ENCODE results near the gene UBA5.

The UBA5 gene

GRCh38 chr3:132659365-132660051 lies 621 bp upstream of the UBA5 start, which contains the start of gene ACAD11:
TSS of gene ACAD11 (minus strand) at chr3:132659809. CDS start at chr3:132659751, 58 bp downstream.
- H2BK120ac ChIP-seq (ENCODE audit: low read depth, low read length) = peak within 1 kb of the TSS; percentile 80
- H3K27ac ChIP-seq (ENCODE audit: low read length, poor library complexity, severe bottlenecking) = peak within 1 kb of the TSS; percentile 73
- no peaks in the 10 kb centered on the region for H3K4me1 ChIP-seq (ENCODE audit: control insufficient read depth, insufficient read depth, low read depth, low read length)
- H3K36me3 ChIP-seq (ENCODE audit: control insufficient read depth in 1 of 2, insufficient read depth in 2 of 2, low read depth in 1 of 2, low read length in 2 of 2) = no peaks in the 10 kb centered on the region
- H2AFZ ChIP-seq (ENCODE audit: low read depth, low read length) = peak within 1 kb of the TSS; percentile 100
- peak within 1 kb of the TSS; percentile 60 for H2BK5ac ChIP-seq (ENCODE audit: low read depth, low read length, poor library complexity, severe bottlenecking)
- H2BK12ac ChIP-seq (ENCODE audit: low read length in 2 of 2) = peak within 1 kb of the TSS in 1 of 2 experiments; percentile 78
- H3K9ac ChIP-seq (ENCODE audit: low read length) = peak within 1 kb of the TSS; percentile 96
- peak within 1 kb of the TSS in 1 of 2 experiments; percentile 100 for H3K23ac ChIP-seq (ENCODE audit: low read length in 2 of 2)
- H3K4me2 ChIP-seq (ENCODE audit: low read length, poor library complexity, severe bottlenecking) = peak within 1 kb of the TSS; percentile 60
- H3K9me3 ChIP-seq (ENCODE audit: control insufficient read depth, low read length) = no peaks in the 10 kb centered on the region
- DNase-seq = peak; percentile 90
- H2AK5ac ChIP-seq (ENCODE audit: low read length, severe bottlenecking) = no peak within 1 kb of the TSS
- peak within 1 kb of the TSS; percentile 89 for H4K8ac ChIP-seq (ENCODE audit: low read length)
- peak within 1 kb of the TSS; percentile 94 to 96 for H3K4me3 ChIP-seq (ENCODE audit: insufficient read depth in 1 of 2, low read depth in 1 of 2, low read length in 2 of 2)
- H3K4ac ChIP-seq (ENCODE audit: low read depth in 1 of 2, low read length in 2 of 2) = peak within 1 kb of the TSS; percentile 91 to 100
- H3K18ac ChIP-seq (ENCODE audit: low read depth in 1 of 2, low read length in 2 of 2) = peak within 1 kb of the TSS; percentile 81 to 100
- H3K27me3 ChIP-seq (ENCODE audit: control insufficient read depth in 1 of 2, insufficient read depth in 1 of 2, low read length in 2 of 2) = no peaks in the 10 kb centered on the region
- peak within 1 kb of the TSS; percentile 94 for H4K91ac ChIP-seq (ENCODE audit: low read length)
- peak within 1 kb of the TSS in 1 of 2 experiments; percentile 94 for H3K14ac ChIP-seq (ENCODE audit: low read length in 2 of 2)
- H2BK15ac ChIP-seq (ENCODE audit: low read depth, poor library complexity, severe bottlenecking) = peak within 1 kb of the TSS; percentile 76
- 3% methylated on average over 34 of the region's 34 CpGs for WGBS
- peaks cover 6% of the 10 kb centered on the region for H3K79me1 ChIP-seq (replicated peaks; ENCODE audit: low read length, poor library complexity, severe bottlenecking)

- 0% methylated on average over 3 of the region's 5 CpGs for WGBS
Measured at GRCh38 chr3:132660811-132661070, 612 bp downstream of the UBA5 start.

GRCh38 chr3:132661101-132661500 lies 972 bp downstream of the UBA5 start:
- Histone ChIP-seq H3K36me3 (ENCODE audit: control insufficient read depth in 1 of 2, insufficient read depth in 2 of 2, low read depth in 1 of 2, low read length in 2 of 2) (peaks cover 0 to 2% of the 10 kb centered on the region in 2 experiments), H3K4me2 (ENCODE audit: low read length, poor library complexity, severe bottlenecking) (peak overlapping the region; percentile 60), H3K23ac (ENCODE audit: low read length in 2 of 2) (no peak overlapping the region), H2BK5ac (ENCODE audit: low read depth, low read length, poor library complexity, severe bottlenecking) (no peak overlapping the region), H3K27me3 (ENCODE audit: control insufficient read depth in 1 of 2, insufficient read depth in 1 of 2, low read length in 2 of 2) (no peaks in the 10 kb centered on the region), H2BK12ac (ENCODE audit: low read length in 2 of 2) (no peak overlapping the region), H3K27ac (ENCODE audit: low read length, poor library complexity, severe bottlenecking) (no peak overlapping the region), H3K79me1 (replicated peaks; ENCODE audit: low read length, poor library complexity, severe bottlenecking) (peaks cover 5% of the 10 kb centered on the region), H2AK5ac (ENCODE audit: low read length, severe bottlenecking) (no peak overlapping the region), H3K9me3 (ENCODE audit: control insufficient read depth, low read length) (no peaks in the 10 kb centered on the region), H3K4me3 (ENCODE audit: insufficient read depth in 1 of 2, low read depth in 1 of 2, low read length in 2 of 2) (peak overlapping the region; percentile 94 to 96), H2BK15ac (ENCODE audit: low read depth, poor library complexity, severe bottlenecking) (no peak overlapping the region), H3K18ac (ENCODE audit: low read depth in 1 of 2, low read length in 2 of 2) (no peak overlapping the region), H3K14ac (ENCODE audit: low read length in 2 of 2) (no peak overlapping the region), H3K4me1 (ENCODE audit: control insufficient read depth, insufficient read depth, low read depth, low read length) (no peaks in the 10 kb centered on the region), H4K8ac (ENCODE audit: low read length) (no peak overlapping the region), H2BK120ac (ENCODE audit: low read depth, low read length) (no peak overlapping the region), H2AFZ (ENCODE audit: low read depth, low read length) (no peak overlapping the region), H4K91ac (ENCODE audit: low read length) (no peak overlapping the region), H3K9ac (ENCODE audit: low read length) (peak overlapping the region; percentile 96), H3K4ac (ENCODE audit: low read depth in 1 of 2, low read length in 2 of 2) (no peak overlapping the region)
- DNase-seq = no peak
- 40% methylated on average over 1 of the region's 8 CpGs for WGBS

More at GRCh38 chr3:132660811-132661070, 612 bp downstream of the UBA5 start:
- Histone ChIP-seq H2AK5ac (ENCODE audit: low read length, severe bottlenecking) (no peak overlapping the region), H3K27ac (ENCODE audit: low read length, poor library complexity, severe bottlenecking) (peak overlapping the region; percentile 10), H3K4me2 (ENCODE audit: low read length, poor library complexity, severe bottlenecking) (peak overlapping the region; percentile 60), H3K79me1 (replicated peaks; ENCODE audit: low read length, poor library complexity, severe bottlenecking) (peaks cover 5% of the 10 kb centered on the region), H2BK12ac (ENCODE audit: low read length in 2 of 2) (peak overlapping the region in 1 of 2 experiments; percentile 42), H3K9ac (ENCODE audit: low read length) (peak overlapping the region; percentile 96), H4K8ac (ENCODE audit: low read length) (peak overlapping the region; percentile 89), H2AFZ (ENCODE audit: low read depth, low read length) (peak overlapping the region; percentile 100), H2BK15ac (ENCODE audit: low read depth, poor library complexity, severe bottlenecking) (no peak overlapping the region), H2BK5ac (ENCODE audit: low read depth, low read length, poor library complexity, severe bottlenecking) (no peak overlapping the region), H3K14ac (ENCODE audit: low read length in 2 of 2) (no peak overlapping the region), H2BK120ac (ENCODE audit: low read depth, low read length) (no peak overlapping the region), H3K4me3 (ENCODE audit: insufficient read depth in 1 of 2, low read depth in 1 of 2, low read length in 2 of 2) (peak overlapping the region; percentile 94 to 96), H3K9me3 (ENCODE audit: control insufficient read depth, low read length) (no peaks in the 10 kb centered on the region), H3K23ac (ENCODE audit: low read length in 2 of 2) (peak overlapping the region in 1 of 2 experiments; percentile 100), H4K91ac (ENCODE audit: low read length) (no peak overlapping the region), H3K27me3 (ENCODE audit: control insufficient read depth in 1 of 2, insufficient read depth in 1 of 2, low read length in 2 of 2) (no peaks in the 10 kb centered on the region), H3K18ac (ENCODE audit: low read depth in 1 of 2, low read length in 2 of 2) (peak overlapping the region in 1 of 2 experiments; percentile 100), H3K36me3 (ENCODE audit: control insufficient read depth in 1 of 2, insufficient read depth in 2 of 2, low read depth in 1 of 2, low read length in 2 of 2) (peaks cover 0 to 2% of the 10 kb centered on the region in 2 experiments), H3K4ac (ENCODE audit: low read depth in 1 of 2, low read length in 2 of 2) (peak overlapping the region; percentile 10 to 100), H3K4me1 (ENCODE audit: control insufficient read depth, insufficient read depth, low read depth, low read length) (no peaks in the 10 kb centered on the region)
- peak; percentile 58 for DNase-seq

DNA sequence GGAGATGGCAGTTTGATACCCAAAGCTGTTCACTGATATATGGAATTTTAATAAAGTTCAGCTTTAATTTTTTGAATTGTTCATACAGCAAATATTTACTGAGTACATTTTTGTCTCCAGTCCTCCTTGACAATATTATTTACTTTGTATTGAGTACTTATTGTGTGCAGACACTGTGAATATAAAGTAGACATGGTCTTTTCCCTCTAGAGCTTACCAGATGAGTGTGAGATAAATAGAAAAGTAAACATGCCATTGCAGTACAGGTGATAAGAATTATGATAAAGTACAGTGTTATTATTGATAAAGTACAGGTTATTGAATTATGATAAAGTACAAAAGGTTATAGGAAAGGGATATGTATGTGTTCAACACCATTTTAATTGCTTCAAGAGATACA lies 2.1 kb downstream of the UBA5 start:
- H3K14ac ChIP-seq (ENCODE audit: low read length in 2 of 2) = no peak overlapping the region
- no peak overlapping the region for H4K91ac ChIP-seq (ENCODE audit: low read length)
- H3K9ac ChIP-seq (ENCODE audit: low read length) = peak overlapping the region; percentile 96
- peaks cover 0 to 13% of the 10 kb centered on the region in 2 experiments for H3K36me3 ChIP-seq (ENCODE audit: control insufficient read depth in 1 of 2, insufficient read depth in 2 of 2, low read depth in 1 of 2, low read length in 2 of 2)
- no peaks in the 10 kb centered on the region for H3K9me3 ChIP-seq (ENCODE audit: control insufficient read depth, low read length)
- peaks cover 6% of the 10 kb centered on the region for H3K79me1 ChIP-seq (replicated peaks; ENCODE audit: low read length, poor library complexity, severe bottlenecking)
- DNase-seq = no peak
- H3K4ac ChIP-seq (ENCODE audit: low read depth in 1 of 2, low read length in 2 of 2) = no peak overlapping the region
- H2BK12ac ChIP-seq (ENCODE audit: low read length in 2 of 2) = no peak overlapping the region
- H2AK5ac ChIP-seq (ENCODE audit: low read length, severe bottlenecking) = no peak overlapping the region
- H3K27ac ChIP-seq (ENCODE audit: low read length, poor library complexity, severe bottlenecking) = no peak overlapping the region
- no peak overlapping the region for H3K18ac ChIP-seq (ENCODE audit: low read depth in 1 of 2, low read length in 2 of 2)
- no peak overlapping the region for H2AFZ ChIP-seq (ENCODE audit: low read depth, low read length)
- H2BK15ac ChIP-seq (ENCODE audit: low read depth, poor library complexity, severe bottlenecking) = no peak overlapping the region
- H3K4me3 ChIP-seq (ENCODE audit: insufficient read depth in 1 of 2, low read depth in 1 of 2, low read length in 2 of 2) = peak overlapping the region in 1 of 2 experiments; percentile 94
- no peak overlapping the region for H3K23ac ChIP-seq (ENCODE audit: low read length in 2 of 2)
- H4K8ac ChIP-seq (ENCODE audit: low read length) = no peak overlapping the region
- no peak overlapping the region for H3K4me2 ChIP-seq (ENCODE audit: low read length, poor library complexity, severe bottlenecking)
- no peak overlapping the region for H2BK120ac ChIP-seq (ENCODE audit: low read depth, low read length)
- H2BK5ac ChIP-seq (ENCODE audit: low read depth, low read length, poor library complexity, severe bottlenecking) = no peak overlapping the region
- no peaks in the 10 kb centered on the region for H3K27me3 ChIP-seq (ENCODE audit: control insufficient read depth in 1 of 2, insufficient read depth in 1 of 2, low read length in 2 of 2)
- no peaks in the 10 kb centered on the region for H3K4me1 ChIP-seq (ENCODE audit: control insufficient read depth, insufficient read depth, low read depth, low read length)

All from mesenchymal stem cell (in vitro differentiated cells and primary cell).